Measurements from ENCODE around the gene SERPINF2. TPM values are rescaled to one million over a fixed set of nuclear protein-coding genes. Genes with fewer than 3 reads are reported as not detected.

The SERPINF2 gene
- total and polyA plus RNA-seq, 10 donors, result 1.6 to 7.9 (median 5.0) TPM

- TF ChIP-seq CTCF (IDR thresholded peaks at IDR 0.05 in 8 of 11, conservative IDR thresholded peaks at IDR 0.05 in 3 of 11) (no peak), POLR2A (IDR thresholded peaks at IDR 0.05) (no peak), POLR2AphosphoS5 (IDR thresholded peaks at IDR 0.05) (no peak)
- H3K36me3 ChIP-seq, result peaks cover 0 to 48% (median 16%) of the 10 kb centered on the region in 6 donors
- H3K27ac ChIP-seq, result peak overlapping the region in 4 of 8 donors; percentile 51 to 99 (median 90)
- DNase-seq, result no peak
- intact Hi-C loops (cut with DNase I; ENCODE audit: low total_unique reads), result no loop called here
- H3K27me3 ChIP-seq (replicated peaks in 1 of 7), result peaks cover 0 to 56% (median 14%) of the 10 kb centered on the region in 7 donors
- WGBS, 5 donors, result 80 to 87% (median 82%) methylated on average over 4 of the region's 4 CpGs
- no peaks in the 10 kb centered on the region for H3K9me3 ChIP-seq
- H3K4me1 ChIP-seq, result peaks cover 13 to 75% (median 69%) of the 10 kb centered on the region in 6 donors
- H3K4me3 ChIP-seq, result no peak overlapping the region
These were observed 30.9 kb upstream of the SERPINF2 start for GRCh38 chr17:1711804-1712203.

- Histone ChIP-seq H3K4me3 (peak overlapping the region in 1 of 8 donors; percentile 92), H3K4me1 (peaks cover 13 to 79% (median 73%) of the 10 kb centered on the region in 6 donors), H3K9me3 (no peaks in the 10 kb centered on the region), H3K27me3 (replicated peaks in 1 of 7) (peaks cover 0 to 55% (median 14%) of the 10 kb centered on the region in 7 donors), H3K36me3 (peaks cover 0 to 44% (median 16%) of the 10 kb centered on the region in 6 donors), H3K27ac (peak overlapping the region in 4 of 8 donors; percentile 51 to 100 (median 98))
- TF ChIP-seq POLR2AphosphoS5 (IDR thresholded peaks at IDR 0.05), result peak in 2 of 3 donors; percentile 32 to 52
- TF ChIP-seq CTCF (IDR thresholded peaks at IDR 0.05 in 8 of 11, conservative IDR thresholded peaks at IDR 0.05 in 3 of 11), result no peak
- intact Hi-C loops (cut with DNase I; ENCODE audit: low total_unique reads), result no loop called here
- WGBS, 5 donors, result 83 to 91% (median 88%) methylated on average over 8 of the region's 8 CpGs
- no peak for DNase-seq
These were observed 30.4 kb upstream of the SERPINF2 start for GRCh38 chr17:1712271-1712670.

- H3K36me3 ChIP-seq, result peaks cover 0 to 36% (median 16%) of the 10 kb centered on the region in 6 donors
- DNase-seq, result no peak
- TF ChIP-seq CTCF (IDR thresholded peaks at IDR 0.05 in 8 of 11, conservative IDR thresholded peaks at IDR 0.05 in 3 of 11), result no peak
- no peak for TF ChIP-seq POLR2AphosphoS5 (IDR thresholded peaks at IDR 0.05)
- TF ChIP-seq POLR2A (IDR thresholded peaks at IDR 0.05), result no peak
- H3K27me3 ChIP-seq (replicated peaks in 1 of 7), result peaks cover 0 to 44% (median 10%) of the 10 kb centered on the region in 7 donors
- peak overlapping the region in 7 of 8 donors; percentile 88 to 100 (median 99) for H3K27ac ChIP-seq
- H3K9me3 ChIP-seq, result no peaks in the 10 kb centered on the region
- 63 to 79% (median 71%) methylated on average over 10 of the region's 10 CpGs for WGBS, 5 donors
- intact Hi-C loops (cut with DNase I; ENCODE audit: low total_unique reads), result no loop called here
- peak overlapping the region in 6 of 8 donors; percentile 6 to 92 (median 78) for H3K4me3 ChIP-seq
- peaks cover 13 to 90% (median 84%) of the 10 kb centered on the region in 6 donors for H3K4me1 ChIP-seq
These were observed 29.4 kb upstream of the SERPINF2 start for GRCh38 chr17:1713160-1713877.

- peak overlapping the region; percentile 20 to 93 (median 80) for H3K4me3 ChIP-seq
- peaks cover 0 to 36% (median 16%) of the 10 kb centered on the region in 6 donors for H3K36me3 ChIP-seq
- no peaks in the 10 kb centered on the region for H3K9me3 ChIP-seq
- TF ChIP-seq POLR2AphosphoS5 (IDR thresholded peaks at IDR 0.05) (no peak), CTCF (IDR thresholded peaks at IDR 0.05 in 8 of 11, conservative IDR thresholded peaks at IDR 0.05 in 3 of 11) (peak in 4 of 11 experiments; percentile 14 to 22 (median 16)), POLR2A (IDR thresholded peaks at IDR 0.05) (no peak)
- no peak for DNase-seq
- intact Hi-C loops (cut with DNase I; ENCODE audit: low total_unique reads), result no loop called here
- 13 to 24% (median 18%) methylated on average over 10 to 11 of the region's 11 CpGs for WGBS, 5 donors
- H3K27ac ChIP-seq, result peak overlapping the region; percentile 39 to 100 (median 98)
- H3K27me3 ChIP-seq (replicated peaks in 1 of 7), result peaks cover 0 to 38% (median 10%) of the 10 kb centered on the region in 7 donors
- H3K4me1 ChIP-seq, result peaks cover 13 to 91% (median 85%) of the 10 kb centered on the region in 6 donors
These were observed 28.7 kb upstream of the SERPINF2 start for GRCh38 chr17:1713878-1714426.

Measured in spleen (tissue), 11 donors.